ENCODE results near the gene ABR.
"Not testable (repeated sequence)": the region's sequence is repeated elsewhere in the genome, so short reads cannot be mapped to it uniquely, and the experiment has no call there.

Gene ABR

DNA sequence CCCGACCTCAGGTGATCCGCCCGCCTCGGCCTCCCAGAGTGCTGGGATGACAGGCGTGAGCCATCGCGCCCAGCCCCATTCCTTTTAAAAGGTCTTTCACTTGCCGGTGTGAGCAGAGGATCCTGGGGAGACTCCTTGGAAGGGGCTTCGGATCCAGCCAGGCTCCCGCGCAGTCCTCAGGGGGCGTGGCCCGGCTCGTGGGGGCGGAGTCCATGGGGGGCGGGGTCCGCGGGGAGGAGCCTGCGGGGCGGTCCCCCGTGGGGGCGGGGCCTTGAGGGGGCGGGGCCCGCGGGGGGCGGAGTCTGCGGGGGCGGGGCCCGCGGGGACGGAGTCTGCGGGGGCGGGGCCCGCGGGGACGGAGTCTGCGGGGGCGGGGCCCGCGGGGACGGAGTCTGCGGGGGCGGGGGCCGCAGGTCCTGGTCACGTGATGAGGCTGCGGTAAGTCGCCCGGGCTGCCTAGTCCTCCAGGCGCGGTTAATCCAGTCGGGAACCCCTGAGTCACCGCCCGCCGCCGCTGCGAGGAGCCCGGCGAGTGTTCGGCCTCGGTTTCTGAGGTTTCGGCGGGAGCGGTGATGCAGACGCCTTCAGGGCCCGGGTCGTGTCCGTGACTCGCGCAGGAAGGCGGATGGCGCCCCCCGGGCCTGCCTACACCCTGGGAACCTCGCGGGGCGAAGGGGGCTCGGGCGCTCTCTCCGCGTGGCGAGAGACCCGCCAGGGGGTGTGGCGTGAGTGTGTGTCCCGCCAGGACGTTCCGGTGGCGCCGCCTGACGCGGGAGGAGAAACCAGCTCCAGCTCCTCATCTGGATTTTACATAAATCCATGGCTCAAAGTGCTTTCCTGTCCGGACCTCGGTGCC, 23.6 kb upstream of the ABR start:
- no peak overlapping the region for H3K27ac ChIP-seq

DNA sequence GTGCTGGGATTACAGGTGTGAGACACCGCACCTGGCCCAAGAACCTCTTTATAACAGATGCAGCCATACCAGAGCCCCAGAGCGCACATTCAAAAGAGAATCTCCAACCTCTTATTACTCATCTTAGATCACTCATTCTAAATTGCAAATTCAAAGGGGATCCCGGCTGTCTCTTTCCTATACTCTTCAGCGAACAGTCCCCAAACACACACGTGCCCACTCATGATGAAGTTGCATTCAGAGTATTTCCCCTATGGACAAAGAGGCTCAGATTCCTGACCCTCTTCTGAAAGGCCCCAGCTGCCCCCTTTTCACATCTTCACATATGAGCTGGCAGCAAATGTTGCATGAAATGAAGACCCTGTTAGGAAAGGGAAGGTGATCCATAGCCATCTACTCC, 22.5 kb upstream of the ABR start:
- no peak overlapping the region for H3K27ac ChIP-seq
- no peak for DNase-seq (ENCODE audit: low read depth, low spot score)

More for the DNA sequence above, 23.6 kb upstream of the ABR start:
- DNase-seq (ENCODE audit: low read depth, low spot score) = peak; percentile 6

- DNase-seq (ENCODE audit: low read depth, low spot score) = no peak
- H3K27ac ChIP-seq = no peak overlapping the region
Measured at GRCh38 chr17:1201132-1201702, 21.4 kb upstream of the ABR start.

DNA sequence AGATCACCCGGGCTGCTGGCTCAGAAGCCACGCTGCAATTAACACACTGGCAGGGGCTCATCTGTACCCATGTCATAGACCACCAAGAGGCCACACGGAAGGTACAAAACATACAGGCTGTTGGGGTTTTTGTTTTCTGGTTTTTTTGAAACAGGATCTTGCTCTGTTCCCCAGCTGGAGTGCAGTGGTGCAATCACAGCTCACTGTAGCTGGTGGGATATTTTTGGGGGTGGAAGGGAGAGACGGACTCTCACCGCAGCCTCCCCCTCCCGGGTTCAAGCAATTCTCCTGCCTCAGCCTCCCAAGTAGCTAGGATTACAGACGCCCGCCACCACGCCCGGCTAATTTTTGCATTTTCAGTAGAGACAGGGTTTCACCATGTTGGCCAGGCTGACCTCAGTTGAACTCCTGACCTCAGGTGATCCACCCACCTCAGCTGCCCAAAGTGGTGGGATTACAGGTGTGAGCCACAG, 19.5 kb upstream of the ABR start:
- not testable (repeated sequence) for H3K27ac ChIP-seq

GRCh38 chr17:1197781-1198490, 18.2 kb upstream of the ABR start:
- H3K27ac ChIP-seq = no peak overlapping the region
- no peak for DNase-seq (ENCODE audit: low read depth, low spot score)

More for the DNA sequence above, 19.5 kb upstream of the ABR start:
- DNase-seq (ENCODE audit: low read depth, low spot score) = not testable (repeated sequence)

GRCh38 chr17:1197379-1197778, 17.6 kb upstream of the ABR start:
- H3K27ac ChIP-seq = no peak overlapping the region
- no peak for DNase-seq (ENCODE audit: low read depth, low spot score)

DNA sequence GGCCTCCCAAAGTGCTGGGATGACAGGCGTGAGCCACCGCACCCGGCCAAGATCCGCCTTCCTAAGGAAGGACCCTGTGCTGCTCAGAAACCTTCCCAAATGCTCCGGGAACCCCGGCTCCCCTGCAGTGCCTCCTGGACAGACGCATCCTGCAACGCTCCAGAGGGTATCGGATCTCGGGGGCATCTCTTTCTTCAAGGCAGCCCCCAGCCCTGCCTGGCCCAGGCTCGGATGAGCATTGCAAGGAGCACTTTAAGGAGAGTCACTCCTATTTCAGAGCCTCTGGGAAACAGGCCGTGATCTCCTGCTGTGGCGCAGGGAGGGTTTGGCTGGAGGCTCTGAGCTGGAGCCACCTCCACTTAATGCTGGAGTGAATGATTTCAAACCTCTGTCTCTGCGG, 17.2 kb upstream of the ABR start:
- H3K27ac ChIP-seq = no peak overlapping the region
- no peak for DNase-seq (ENCODE audit: low read depth, low spot score)

DNA sequence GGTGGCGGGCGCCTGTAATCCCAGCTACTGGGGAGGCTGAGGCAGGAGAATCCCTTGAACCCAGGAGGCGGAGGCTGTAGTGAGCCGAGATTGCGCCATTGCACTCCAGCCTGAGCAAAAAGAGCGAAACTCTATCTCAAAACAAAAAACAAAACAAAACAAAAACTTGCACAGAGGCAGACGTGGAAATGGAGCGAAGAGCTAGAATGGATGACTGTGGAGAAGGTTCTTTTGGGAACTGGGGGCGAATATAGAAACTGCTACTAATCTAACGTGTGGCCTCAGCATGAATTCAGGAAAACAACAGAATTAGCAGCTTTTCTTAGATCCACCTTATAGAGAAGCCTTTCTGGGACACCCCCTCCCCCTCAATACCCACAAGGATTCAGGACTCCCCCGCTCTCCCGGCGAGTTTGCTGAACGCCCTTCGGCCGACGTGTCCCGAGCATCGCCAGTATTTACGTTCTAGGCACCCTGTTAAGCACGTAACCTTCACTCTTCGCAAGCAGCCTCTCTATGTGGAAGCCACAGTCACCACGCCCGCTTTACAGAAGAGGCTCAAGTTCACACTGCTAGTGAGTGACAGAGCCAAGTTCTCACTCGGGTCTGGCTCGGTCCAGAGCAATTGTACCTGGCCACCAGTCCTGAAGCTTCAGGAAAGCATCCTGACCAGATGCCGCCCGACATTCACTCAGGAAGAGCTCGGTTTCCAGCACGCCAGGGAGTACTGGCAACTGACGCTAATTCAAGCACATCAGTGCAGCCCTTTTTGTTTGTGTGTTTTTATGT, 13.3 kb upstream of the ABR start:
- no peak overlapping the region for H3K27ac ChIP-seq
- no peak for DNase-seq (ENCODE audit: low read depth, low spot score)

- no peak for DNase-seq (ENCODE audit: low read depth, low spot score)
- H3K27ac ChIP-seq = no peak overlapping the region
Measured at GRCh38 chr17:1190751-1191331, 11.1 kb upstream of the ABR start.

DNA sequence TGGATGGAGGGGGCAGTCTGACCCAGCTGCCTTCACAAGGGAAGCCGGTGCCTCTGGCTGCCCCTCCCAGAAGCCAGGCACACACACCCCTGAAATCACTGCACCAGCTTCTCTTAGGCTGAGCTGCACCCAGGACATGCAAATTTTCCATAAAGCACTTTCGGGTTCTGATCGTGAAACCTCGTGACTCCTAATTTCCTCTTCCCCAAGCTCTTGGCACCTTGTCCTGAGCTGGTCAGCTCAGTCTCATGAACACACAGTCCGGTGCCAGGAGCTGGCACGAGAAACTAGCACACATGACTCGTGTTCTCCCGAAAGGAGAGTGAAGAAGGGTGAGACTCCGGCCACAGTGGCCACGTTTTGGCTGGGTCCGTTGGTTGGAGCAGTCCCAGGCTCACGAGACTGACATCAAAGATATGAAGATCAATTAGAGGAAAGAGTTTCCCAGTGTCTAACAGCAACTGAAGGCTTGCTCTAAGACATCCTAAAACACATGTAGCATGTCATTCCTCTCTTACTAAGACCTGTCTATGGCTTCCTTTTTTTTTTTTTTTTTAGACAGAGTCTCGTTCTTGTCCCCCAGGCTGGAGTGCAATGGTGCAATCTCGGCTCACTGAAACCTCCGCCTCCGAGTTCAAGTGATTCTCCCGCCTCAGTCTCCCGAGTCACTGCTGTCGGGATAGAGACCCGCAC, 9.2 kb upstream of the ABR start:
- no peak for DNase-seq (ENCODE audit: low read depth, low spot score)
- no peak overlapping the region for H3K27ac ChIP-seq

DNA sequence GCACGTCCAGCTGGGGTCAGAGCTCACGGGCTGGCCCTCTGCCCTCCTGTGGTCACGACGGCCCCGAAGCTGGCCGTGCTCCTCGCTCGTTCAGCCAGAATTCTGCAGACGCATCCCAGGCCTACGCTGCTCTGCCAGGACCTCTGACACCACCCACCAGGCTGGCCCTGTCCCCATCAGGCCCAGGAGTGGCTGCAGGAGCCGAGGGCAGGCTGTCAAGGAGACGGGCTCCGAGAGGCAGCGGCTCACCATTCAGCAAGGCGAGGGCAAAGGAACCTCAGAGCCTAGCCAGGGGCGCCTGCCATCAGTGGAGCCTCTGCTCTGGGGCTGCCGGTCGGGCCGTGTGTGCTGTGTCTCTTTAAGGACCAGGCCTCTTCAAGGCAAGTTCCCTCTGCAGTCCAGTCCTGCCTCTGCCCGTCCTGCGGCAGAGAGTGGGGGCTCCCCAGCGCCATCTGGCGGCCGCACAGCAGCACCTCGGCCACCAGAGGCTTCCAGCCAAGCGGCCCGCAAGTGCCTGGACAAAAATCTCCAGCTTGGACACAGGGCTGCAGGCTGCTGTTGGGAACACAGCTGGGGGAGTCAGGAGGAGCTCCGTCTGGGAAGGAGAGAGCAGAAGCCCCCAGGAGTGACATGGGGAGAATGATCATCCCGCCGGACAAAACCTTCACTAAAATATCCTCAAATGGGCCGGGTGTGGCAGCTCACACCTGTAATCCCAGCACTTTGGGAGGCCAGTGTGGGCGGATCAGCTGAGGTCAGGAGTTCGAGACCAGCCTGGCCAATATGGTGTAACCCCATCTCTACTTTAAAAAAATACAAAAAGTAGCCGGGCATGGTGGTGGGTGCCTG, 7.4 kb upstream of the ABR start:
- DNase-seq (ENCODE audit: low read depth, low spot score) = peak; percentile 22

DNA sequence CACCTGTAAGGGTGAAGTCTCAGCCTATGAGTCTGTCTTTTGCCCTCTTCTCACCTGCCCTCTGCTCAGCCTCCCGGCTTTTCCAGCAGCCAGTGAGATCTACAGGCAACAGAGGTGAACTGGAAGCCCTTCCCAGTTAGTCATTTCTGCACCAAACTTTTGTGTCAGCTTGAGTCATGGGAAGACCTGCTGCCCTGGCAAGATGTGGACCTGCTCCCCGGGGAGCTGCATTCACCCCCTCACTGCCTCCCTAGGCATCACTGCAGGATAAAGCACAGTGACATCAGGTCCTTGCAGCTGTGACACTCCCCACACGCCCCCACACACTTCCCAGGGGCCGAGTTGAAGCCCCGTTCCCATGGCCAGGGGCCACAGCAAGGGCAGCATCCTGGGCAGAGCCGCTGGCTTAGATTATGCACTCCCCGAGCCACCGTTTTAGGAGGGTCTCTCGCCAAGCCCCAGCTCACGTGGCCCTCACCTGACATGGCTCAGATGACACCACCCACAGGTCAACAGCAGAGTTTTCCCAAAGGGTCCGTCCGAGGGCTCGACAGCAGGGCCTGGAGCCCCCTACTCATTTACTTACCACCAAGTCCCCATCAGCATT, 6.5 kb upstream of the ABR start:
- H3K27ac ChIP-seq = no peak overlapping the region
- peak; percentile 56 for DNase-seq (ENCODE audit: low read depth, low spot score)

More for the DNA sequence above, 7.4 kb upstream of the ABR start:
- no peak overlapping the region for H3K27ac ChIP-seq

GRCh38 chr17:1183171-1183873, 3.5 kb upstream of the ABR start:
- no peak for DNase-seq (ENCODE audit: low read depth, low spot score)
- no peak overlapping the region for H3K27ac ChIP-seq

DNA sequence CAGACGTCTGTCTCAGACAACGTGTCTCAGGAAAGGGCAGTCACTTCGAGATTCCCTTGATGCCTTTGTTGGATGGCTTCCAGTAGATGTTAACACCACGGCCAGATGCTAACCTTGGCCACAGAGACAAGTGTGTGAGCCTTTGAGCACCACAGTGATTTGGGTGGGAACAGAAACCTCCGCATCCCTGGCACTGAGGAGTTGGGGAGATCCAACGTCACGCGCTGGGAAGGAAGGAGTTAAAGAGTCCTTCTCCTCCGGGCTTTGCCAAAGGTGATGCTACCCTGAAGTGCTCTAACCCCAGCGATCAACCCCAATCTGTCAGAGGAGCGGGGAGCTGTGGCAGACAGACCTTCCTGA, 3.0 kb upstream of the ABR start:
- no peak overlapping the region for H3K27ac ChIP-seq
- no peak for DNase-seq (ENCODE audit: low read depth, low spot score)

DNA sequence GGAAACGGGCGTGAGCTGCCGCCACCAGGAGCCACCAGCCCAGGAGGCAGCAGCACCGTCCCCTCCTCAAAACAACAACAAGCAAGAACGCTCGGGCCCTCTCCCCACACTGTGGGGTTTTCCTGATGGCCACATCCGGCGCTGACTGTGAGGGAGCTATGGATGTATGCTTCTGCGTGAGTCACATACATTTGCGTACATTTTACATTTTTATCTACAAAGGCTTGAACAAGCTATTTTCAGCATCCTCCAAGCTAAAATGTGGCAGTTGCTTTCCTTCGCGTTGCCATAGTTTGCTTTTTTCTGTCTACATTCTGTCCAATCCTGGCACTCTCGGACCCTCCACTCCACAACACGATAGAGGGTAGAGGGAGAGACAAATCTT, 2.0 kb upstream of the ABR start:
- DNase-seq (ENCODE audit: low read depth, low spot score) = no peak
- H3K27ac ChIP-seq = no peak overlapping the region

DNA sequence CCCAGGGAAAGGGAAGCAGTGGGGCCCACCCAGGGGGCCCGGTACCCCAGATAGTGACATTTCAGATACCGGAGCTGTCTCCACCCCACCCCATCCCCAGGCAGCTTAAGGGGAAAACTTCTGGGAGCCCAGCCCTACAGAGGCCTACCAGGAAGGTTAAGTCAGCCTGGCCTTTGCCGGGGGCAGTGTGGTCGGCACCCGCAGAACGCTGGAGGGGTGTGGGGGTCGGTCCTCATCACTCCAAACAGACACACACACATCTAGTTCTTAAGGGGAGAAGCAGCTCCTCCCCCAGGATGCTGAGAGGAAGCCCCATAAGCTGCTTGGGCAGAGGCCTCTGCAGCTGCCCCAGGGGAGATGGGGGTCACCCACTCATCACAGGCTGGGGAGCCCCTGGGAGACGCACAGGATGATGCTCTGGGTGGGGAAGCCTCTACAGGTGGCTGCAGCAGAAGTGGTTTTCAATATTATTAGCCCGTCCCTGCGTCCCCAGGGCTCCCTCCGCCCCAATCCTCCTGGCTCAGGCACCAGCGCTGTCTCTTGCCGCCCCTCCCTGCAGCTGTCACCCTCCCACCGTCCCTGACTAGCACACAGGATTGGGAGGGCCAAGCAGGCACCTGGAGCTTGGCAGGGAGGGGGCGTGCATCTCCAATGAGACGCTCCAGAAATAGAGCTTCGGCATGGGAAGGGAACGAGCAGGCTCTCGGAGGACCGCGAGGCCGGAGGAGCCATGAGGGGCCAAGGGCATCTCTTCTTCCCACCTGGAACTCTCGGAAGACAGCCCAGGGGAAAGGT, 1.4 kb upstream of the ABR start:
- DNase-seq (ENCODE audit: low read depth, low spot score) = no peak
- no peak overlapping the region for H3K27ac ChIP-seq
